Neural cell (in vitro differentiated cells): Measurements from ENCODE around the gene PARVB. TPM values are rescaled to one million over a fixed set of nuclear protein-coding genes. Genes with fewer than 3 reads are reported as not detected.

Source experiments
- H2AFZ ChIP-seq: fragments of 200-600, 300-800 bp; sonication (generic), shearing (Covaris generic); 2 replicates; pipeline ENCODE4 v1.6.0; 2014; ENCODE audit warnings: low read depth, mild to moderate bottlenecking, antibody characterized with exemption, low read length, moderate library complexity
- H3F3A ChIP-seq: fragments of 200-600 bp; shearing (Covaris generic); 2 replicates; pipeline ENCODE4 v1.6.1; 2016; ENCODE audit warnings: mild to moderate bottlenecking, moderate library complexity, mixed read lengths, antibody characterized with exemption, low read length; ENCODE audit not compliant: insufficient read depth, poor library complexity, severe bottlenecking
- H3K27ac ChIP-seq: fragments of 200-600, 300-800 bp; sonication (generic), shearing (Covaris generic); 2 replicates; pipeline ENCODE4 v1.5.1; 2014; ENCODE audit warnings: mild to moderate bottlenecking, low read length, moderate library complexity
- H3K27me3 ChIP-seq: fragments of 300-800, 200-600 bp; sonication (generic), shearing (Covaris generic); 2 replicates; pipeline ENCODE4 v1.6.0; 2014; ENCODE audit warnings: mild to moderate bottlenecking, low read depth, low read length, moderate library complexity; ENCODE audit not compliant: insufficient read depth
- H3K36me3 ChIP-seq: fragments of 300-800, 200-600 bp; sonication (generic), shearing (Covaris generic); 2 replicates; pipeline ENCODE4 v1.5.1; 2014; ENCODE audit warnings: mild to moderate bottlenecking, antibody characterized with exemption, low read length, moderate library complexity; ENCODE audit not compliant: insufficient read depth
- H3K4me2 ChIP-seq: fragments of 300-800, 200-600 bp; sonication (generic), shearing (Covaris generic); 2 replicates; pipeline ENCODE4 v1.6.0; 2014; ENCODE audit warnings: mild to moderate bottlenecking, low read length
- H3K4me3 ChIP-seq: fragments of 300-800, 200-600 bp; sonication (generic), shearing (Covaris generic); 2 replicates; pipeline ENCODE4 v1.5.1; 2014; ENCODE audit warnings: mild to moderate bottlenecking, low read length, moderate library complexity
- H3K79me2 ChIP-seq: fragments of 200-600 bp; shearing (Covaris generic); replicated peaks from 2 replicates; pipeline ENCODE4 v1.6.0; 2014; ENCODE audit warnings: mild to moderate bottlenecking, low read length, moderate library complexity; ENCODE audit not compliant: insufficient read depth
- H3K9ac ChIP-seq: fragments of 300-800, 200-600 bp; sonication (generic), shearing (Covaris generic); 2 replicates; pipeline ENCODE4 v1.6.1; 2016; ENCODE audit warnings: mild to moderate bottlenecking, low read length, mixed read lengths
- H3K9me2 ChIP-seq: fragments of 200-600 bp; shearing (Covaris generic); 2 replicates; pipeline ENCODE4 v1.6.1; 2016; ENCODE audit warnings: mild to moderate bottlenecking, low read length, mixed read lengths; ENCODE audit not compliant: insufficient read depth
- H3K9me3 ChIP-seq: fragments of 200-600, 300-800 bp; sonication (generic), shearing (Covaris generic); 2 replicates; pipeline ENCODE4 v1.6.1; 2016; ENCODE audit warnings: mild to moderate bottlenecking, mixed run types, low read length, moderate library complexity, mixed read lengths
- H4K20me1 ChIP-seq: fragments of 200-600 bp; shearing (Covaris generic); 2 replicates; pipeline ENCODE4 v1.6.1; 2016; ENCODE audit warnings: mild to moderate bottlenecking, mixed run types; ENCODE audit not compliant: insufficient read depth
- CTCF ChIP-seq: fragments of 450-650 bp; IDR thresholded peaks from 2 replicates; pipeline ENCODE4 v1.5.1; 2014; ENCODE audit warnings: antibody characterized with exemption, mild to moderate bottlenecking, moderate library complexity; ENCODE audit not compliant: poor library complexity, severe bottlenecking
- EP300 ChIP-seq: fragments of 450-650 bp; conservative IDR thresholded peaks from 2 replicates; pipeline ENCODE4 v1.6.1; 2014; ENCODE audit warnings: antibody characterized with exemption, mild to moderate bottlenecking, moderate library complexity; ENCODE audit not compliant: poor library complexity, severe bottlenecking
- EZH2 ChIP-seq: fragments of 200-600, 300-800 bp; shearing (Covaris generic), sonication (generic); IDR thresholded peaks from 2 replicates; pipeline ENCODE4 v1.6.1; 2014; ENCODE audit warnings: antibody characterized with exemption, low read length, borderline replicate concordance, mild to moderate bottlenecking; ENCODE audit not compliant: insufficient read depth, poor library complexity, severe bottlenecking
- MXI1 ChIP-seq: fragments of 450-650 bp; conservative IDR thresholded peaks from 2 replicates; pipeline ENCODE4 v1.6.1; 2014; ENCODE audit warnings: antibody characterized with exemption, mild to moderate bottlenecking; ENCODE audit not compliant: poor library complexity, severe bottlenecking
- POLR2AphosphoS5 ChIP-seq: IDR thresholded peaks from 2 replicates; pipeline ENCODE4 v1.6.1; 2012
- RAD21 ChIP-seq: fragments of 450-650 bp; conservative IDR thresholded peaks from 2 replicates; pipeline ENCODE4 v1.6.1; 2014; ENCODE audit warnings: antibody characterized with exemption, mild to moderate bottlenecking, moderate library complexity
- REST ChIP-seq: IDR thresholded peaks from 2 replicates; pipeline ENCODE4 v1.6.1; 2012; ENCODE audit warnings: borderline replicate concordance
- SMC3 ChIP-seq: fragments of 450-650 bp; conservative IDR thresholded peaks from 2 replicates; pipeline ENCODE4 v1.6.1; 2014; ENCODE audit warnings: antibody characterized with exemption, mild to moderate bottlenecking, moderate library complexity; ENCODE audit not compliant: poor library complexity
- TAF1 ChIP-seq: IDR thresholded peaks from 2 replicates; pipeline ENCODE4 v1.6.1; 2012; ENCODE audit warnings: low read depth
- polyA plus RNA-seq: library from polyadenylated mRNA; depleted of rRNA; stranded (reverse); fragments of >200 nt; gene quantifications from 2 replicates; pipeline ENCODE4 v1.2.3, GENCODE V29; 2014

The PARVB gene
- polyA plus RNA-seq, 1 donor from 2014 or later: 1.2 TPM

DNA sequence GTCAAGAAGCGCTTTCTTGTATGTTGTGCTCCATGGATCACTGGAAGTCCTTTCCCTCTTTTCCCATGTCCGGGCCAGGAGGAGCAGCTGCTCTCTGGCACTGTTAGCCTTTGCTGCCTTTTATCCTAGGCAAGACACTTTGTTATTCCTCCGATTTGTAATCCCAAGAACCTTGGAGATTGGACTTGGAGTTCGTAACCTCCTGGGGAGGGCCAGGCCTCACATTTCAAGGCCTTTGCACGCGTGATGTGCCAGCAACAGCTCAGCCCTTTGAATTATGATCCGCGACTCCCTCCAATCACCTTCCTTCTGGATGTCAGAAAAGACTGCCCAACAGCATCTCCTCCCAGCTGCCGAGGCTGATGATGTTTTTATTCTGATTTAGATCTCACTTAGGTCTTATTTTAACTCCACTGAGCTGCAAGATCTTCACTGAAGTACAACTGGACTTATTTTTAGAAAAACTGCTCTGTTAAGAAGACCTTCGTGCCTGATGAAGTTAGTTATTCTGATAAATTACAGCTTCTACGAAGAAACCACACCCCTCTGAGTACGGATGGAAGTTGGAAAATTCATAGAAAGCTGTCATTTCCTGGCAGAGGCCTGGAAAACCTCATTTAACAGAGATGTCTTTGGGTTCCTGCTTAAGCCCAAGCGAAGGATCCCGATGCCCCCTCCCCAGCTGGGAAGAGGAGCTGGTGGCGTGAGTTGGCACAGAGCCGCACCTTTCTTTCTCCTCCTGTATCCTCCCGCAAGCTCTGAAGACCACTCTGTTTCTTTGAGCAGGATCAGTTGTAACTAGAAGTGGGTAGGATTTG, 62.4 kb downstream of the PARVB start:
- Histone ChIP-seq H3F3A (no peaks in the 10 kb centered on the region), H3K4me2 (no peak overlapping the region), H3K4me3 (no peak overlapping the region), H3K9me2 (no peaks in the 10 kb centered on the region), H3K27ac (peak overlapping the region; percentile 28), H3K79me2 (no peaks in the 10 kb centered on the region), H3K9ac (no peak overlapping the region), H3K36me3 (no peaks in the 10 kb centered on the region), H3K27me3 (no peaks in the 10 kb centered on the region), H3K9me3 (no peaks in the 10 kb centered on the region), H2AFZ (no peak overlapping the region), H4K20me1 (no peaks in the 10 kb centered on the region)
- TF ChIP-seq POLR2AphosphoS5 (no peak), EZH2 (no peak), TAF1 (no peak), RAD21 (no peak), SMC3 (no peak), EP300 (no peak), MXI1 (no peak), CTCF (no peak), REST (no peak)

DNA sequence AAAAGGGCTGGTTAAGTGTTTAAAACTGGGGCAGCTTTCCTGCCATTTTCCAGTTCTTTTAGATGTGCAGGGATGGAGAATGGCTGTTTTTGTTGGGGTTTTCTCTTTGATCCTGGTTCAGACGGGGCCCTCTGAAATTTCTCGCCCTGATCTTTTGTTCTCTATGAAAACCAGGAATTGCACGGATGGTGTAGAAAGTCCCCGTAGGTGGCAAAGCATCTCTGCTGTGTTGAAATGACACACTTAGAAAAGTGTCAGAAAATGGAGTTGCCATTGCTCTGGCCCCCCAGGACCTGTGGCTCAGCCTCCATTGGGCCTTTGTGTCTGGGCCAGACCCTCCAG, 63.0 kb downstream of the PARVB start:
- H4K20me1 ChIP-seq: no peaks in the 10 kb centered on the region
- no peak overlapping the region for H3K9ac ChIP-seq
- no peaks in the 10 kb centered on the region for H3K9me3 ChIP-seq
- no peaks in the 10 kb centered on the region for H3K36me3 ChIP-seq
- TF ChIP-seq CTCF (no peak), TAF1 (no peak), EP300 (no peak), SMC3 (no peak), RAD21 (no peak)
- no peaks in the 10 kb centered on the region for H3K9me2 ChIP-seq
- no peaks in the 10 kb centered on the region for H3K79me2 ChIP-seq
- H2AFZ ChIP-seq: no peak overlapping the region
- H3F3A ChIP-seq: no peaks in the 10 kb centered on the region
- H3K27me3 ChIP-seq: no peaks in the 10 kb centered on the region
- no peak overlapping the region for H3K27ac ChIP-seq
- no peak overlapping the region for H3K4me3 ChIP-seq
- H3K4me2 ChIP-seq: no peak overlapping the region
